CD4-positive, alpha-beta T cell treated with Interleukin-4 for 1 hour (primary cell): Measurements from ENCODE around the gene ATP6V0C.
"Not testable (repeated sequence)": the region's sequence is repeated elsewhere in the genome, so short reads cannot be mapped to it uniquely, and the experiment has no call there.

Source experiments
- DNase-seq, 2 donors: peaks; one replicate each; pipeline ENCODE4 v3.0.0-alpha.2; 2020 to 2022

Gene ATP6V0C

GRCh38 chr16:2560131-2560797 lies 46.5 kb downstream of the ATP6V0C start:
- peak in 1 of 2 donors; percentile 53 for DNase-seq

- peak; percentile 77 to 82 for DNase-seq
Observed at GRCh38 chr16:2560798-2561133, 47.0 kb downstream of the ATP6V0C start.

GRCh38 chr16:2567506-2567905 lies 53.8 kb downstream of the ATP6V0C start:
- DNase-seq: not testable (repeated sequence)

GRCh38 chr16:2568573-2568972 lies 54.8 kb downstream of the ATP6V0C start:
- DNase-seq: not testable (repeated sequence)
